Neural progenitor cell (in vitro differentiated cells): ENCODE measurements around the gene LHFPL2.

Source experiments
- EZH2phosphoT487 ChIP-seq: fragments of 200-600 bp; sonication (generic); IDR thresholded peaks from 2 replicates; pipeline ENCODE4 v1.6.1; 2017; ENCODE audit warnings: antibody characterized with exemption
- TF ChIP-seq, protein P1 (sequence below): fragments of 200-600 bp; sonication (generic); IDR thresholded peaks from 2 replicates; pipeline ENCODE4 v1.5.1; 2017; ENCODE audit warnings: antibody characterized with exemption, mild to moderate bottlenecking

DNA sequence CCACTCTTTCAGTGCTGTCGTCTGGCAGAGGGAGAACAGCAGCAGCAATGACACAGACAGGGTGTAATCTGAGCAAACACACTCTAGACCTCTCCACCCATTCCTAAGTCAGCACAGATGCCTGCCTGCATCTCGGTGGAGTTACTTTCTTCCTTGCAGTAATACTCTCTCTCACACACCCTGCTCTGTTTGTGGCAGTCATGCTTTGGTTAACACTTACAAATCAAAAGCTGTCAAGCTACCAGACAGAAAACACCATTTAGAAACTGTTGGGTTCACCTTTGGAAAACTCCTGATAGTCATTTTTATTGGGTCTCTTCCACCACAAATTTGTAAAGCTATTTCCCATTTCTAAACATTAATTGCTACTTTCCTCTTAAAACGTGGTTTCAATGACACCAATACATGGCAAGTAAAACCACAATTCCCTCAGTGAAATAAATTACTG, 27.3 kb downstream of the LHFPL2 start:
- TF ChIP-seq, protein P1, sequence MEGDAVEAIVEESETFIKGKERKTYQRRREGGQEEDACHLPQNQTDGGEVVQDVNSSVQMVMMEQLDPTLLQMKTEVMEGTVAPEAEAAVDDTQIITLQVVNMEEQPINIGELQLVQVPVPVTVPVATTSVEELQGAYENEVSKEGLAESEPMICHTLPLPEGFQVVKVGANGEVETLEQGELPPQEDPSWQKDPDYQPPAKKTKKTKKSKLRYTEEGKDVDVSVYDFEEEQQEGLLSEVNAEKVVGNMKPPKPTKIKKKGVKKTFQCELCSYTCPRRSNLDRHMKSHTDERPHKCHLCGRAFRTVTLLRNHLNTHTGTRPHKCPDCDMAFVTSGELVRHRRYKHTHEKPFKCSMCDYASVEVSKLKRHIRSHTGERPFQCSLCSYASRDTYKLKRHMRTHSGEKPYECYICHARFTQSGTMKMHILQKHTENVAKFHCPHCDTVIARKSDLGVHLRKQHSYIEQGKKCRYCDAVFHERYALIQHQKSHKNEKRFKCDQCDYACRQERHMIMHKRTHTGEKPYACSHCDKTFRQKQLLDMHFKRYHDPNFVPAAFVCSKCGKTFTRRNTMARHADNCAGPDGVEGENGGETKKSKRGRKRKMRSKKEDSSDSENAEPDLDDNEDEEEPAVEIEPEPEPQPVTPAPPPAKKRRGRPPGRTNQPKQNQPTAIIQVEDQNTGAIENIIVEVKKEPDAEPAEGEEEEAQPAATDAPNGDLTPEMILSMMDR: no peak
- no peak for TF ChIP-seq EZH2phosphoT487
